Measurements from ENCODE around the gene PRICKLE3.

The PRICKLE3 gene

GRCh38 chrX:49209434-49210251 is 23.5 kb upstream of the PRICKLE3 start:
- Histone ChIP-seq H3K4me3 (ENCODE audit: low read depth, low read length) (no peak overlapping the region), H3K79me2 (no peaks in the 10 kb centered on the region), H3K4me2 (ENCODE audit: low read length) (no peak overlapping the region), H3K27me3 (ENCODE audit: control insufficient read depth, insufficient read depth, low read length) (no peaks in the 10 kb centered on the region), H3K9ac (no peak overlapping the region), H3K9me3 (ENCODE audit: control insufficient read depth, low read length) (no peaks in the 10 kb centered on the region), H3K4me1 (no peaks in the 10 kb centered on the region), H3K27ac (no peak overlapping the region), H3K36me3 (ENCODE audit: control insufficient read depth, insufficient read depth, low read length) (no peaks in the 10 kb centered on the region), H2AFZ (no peak overlapping the region)
- no peak for TF ChIP-seq CTCF (IDR thresholded peaks at IDR 0.05)

- no peaks in the 10 kb centered on the region for H3K9me3 ChIP-seq (ENCODE audit: control insufficient read depth, low read length)
- H3K27ac ChIP-seq: no peak overlapping the region
- no peaks in the 10 kb centered on the region for H3K79me2 ChIP-seq
- H3K36me3 ChIP-seq (ENCODE audit: control insufficient read depth, insufficient read depth, low read length): no peaks in the 10 kb centered on the region
- H3K9ac ChIP-seq: no peak overlapping the region
- no peak overlapping the region for H2AFZ ChIP-seq
- no peaks in the 10 kb centered on the region for H3K4me1 ChIP-seq
- TF ChIP-seq CTCF (IDR thresholded peaks at IDR 0.05): no peak
- H3K4me2 ChIP-seq (ENCODE audit: low read length): no peak overlapping the region
- H3K27me3 ChIP-seq (ENCODE audit: control insufficient read depth, insufficient read depth, low read length): no peaks in the 10 kb centered on the region
- no peak overlapping the region for H3K4me3 ChIP-seq (ENCODE audit: low read depth, low read length)
Measured at GRCh38 chrX:49208399-49208798, 22.2 kb upstream of the PRICKLE3 start.

- no peak overlapping the region for H3K4me2 ChIP-seq (ENCODE audit: low read length)
- no peak for TF ChIP-seq CTCF (IDR thresholded peaks at IDR 0.05)
- H2AFZ ChIP-seq: no peak overlapping the region
- no peak overlapping the region for H3K9ac ChIP-seq
- no peaks in the 10 kb centered on the region for H3K4me1 ChIP-seq
- no peaks in the 10 kb centered on the region for H3K9me3 ChIP-seq (ENCODE audit: control insufficient read depth, low read length)
- H3K27ac ChIP-seq: no peak overlapping the region
- H3K36me3 ChIP-seq (ENCODE audit: control insufficient read depth, insufficient read depth, low read length): no peaks in the 10 kb centered on the region
- H3K4me3 ChIP-seq (ENCODE audit: low read depth, low read length): no peak overlapping the region
- H3K27me3 ChIP-seq (ENCODE audit: control insufficient read depth, insufficient read depth, low read length): no peaks in the 10 kb centered on the region
- H3K79me2 ChIP-seq: no peaks in the 10 kb centered on the region
Measured at GRCh38 chrX:49206543-49206942, 20.4 kb upstream of the PRICKLE3 start.

- H3K36me3 ChIP-seq (ENCODE audit: control insufficient read depth, insufficient read depth, low read length): no peaks in the 10 kb centered on the region
- no peaks in the 10 kb centered on the region for H3K27me3 ChIP-seq (ENCODE audit: control insufficient read depth, insufficient read depth, low read length)
- H3K4me3 ChIP-seq (ENCODE audit: low read depth, low read length): no peak overlapping the region
- H2AFZ ChIP-seq: no peak overlapping the region
- no peak overlapping the region for H3K27ac ChIP-seq
- H3K9ac ChIP-seq: no peak overlapping the region
- no peak overlapping the region for H3K4me2 ChIP-seq (ENCODE audit: low read length)
- no peak for TF ChIP-seq CTCF (IDR thresholded peaks at IDR 0.05)
- peaks cover 2% of the 10 kb centered on the region for H3K4me1 ChIP-seq
- no peaks in the 10 kb centered on the region for H3K79me2 ChIP-seq
- H3K9me3 ChIP-seq (ENCODE audit: control insufficient read depth, low read length): no peaks in the 10 kb centered on the region
Measured at GRCh38 chrX:49205443-49205842, 19.3 kb upstream of the PRICKLE3 start.

- Histone ChIP-seq H3K9ac (no peak overlapping the region), H3K4me2 (ENCODE audit: low read length) (no peak overlapping the region), H3K36me3 (ENCODE audit: control insufficient read depth, insufficient read depth, low read length) (no peaks in the 10 kb centered on the region), H3K4me1 (peaks cover 3% of the 10 kb centered on the region), H3K27me3 (ENCODE audit: control insufficient read depth, insufficient read depth, low read length) (no peaks in the 10 kb centered on the region), H2AFZ (no peak overlapping the region), H3K79me2 (no peaks in the 10 kb centered on the region), H3K4me3 (ENCODE audit: low read depth, low read length) (no peak overlapping the region), H3K27ac (no peak overlapping the region), H3K9me3 (ENCODE audit: control insufficient read depth, low read length) (no peaks in the 10 kb centered on the region)
- TF ChIP-seq CTCF (IDR thresholded peaks at IDR 0.05): no peak
Measured at GRCh38 chrX:49204709-49205108, 18.5 kb upstream of the PRICKLE3 start.
